Measurements from ENCODE around the gene RABGAP1.

Gene RABGAP1

DNA sequence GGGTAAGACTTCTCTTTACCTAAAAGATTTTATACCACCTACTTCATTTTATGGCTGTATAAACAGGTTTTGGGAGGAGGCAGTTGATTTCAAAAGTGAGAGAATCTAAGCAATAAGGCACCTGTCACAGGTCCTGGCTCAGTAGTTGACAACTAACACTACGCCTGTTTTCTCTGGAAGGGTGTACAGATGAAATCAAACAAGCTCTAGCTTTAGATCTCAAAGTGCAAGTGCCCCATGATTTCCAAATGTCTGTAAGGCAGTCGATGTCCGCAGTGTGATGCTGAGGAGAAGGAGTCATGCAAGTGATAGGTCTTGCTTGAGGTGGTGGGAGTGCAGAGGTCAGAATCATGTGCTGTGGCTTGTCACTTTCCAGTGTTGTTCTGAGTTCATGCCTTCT lies 158.7 kb downstream of the RABGAP1 start:
- Histone ChIP-seq H3K4me1 (ENCODE audit: control insufficient read depth, insufficient read depth, low read length) (no peaks in the 10 kb centered on the region), H3K4me3 (ENCODE audit: low read depth, low read length) (no peak overlapping the region), H3K36me3 (ENCODE audit: control insufficient read depth in 2 of 2, insufficient read depth in 1 of 2, low read length in 2 of 2) (peaks cover 14 to 69% of the 10 kb centered on the region in 2 experiments; a peak in 2 of 3 replicates), H3K27ac (ENCODE audit: extremely low read depth, low read depth, low read length) (no peak overlapping the region), H3K9me3 (ENCODE audit: control insufficient read depth, insufficient read depth, low read depth, low read length) (no peaks in the 10 kb centered on the region)
- POLR2A ChIA-PET = no interaction called here
- no peak for TF ChIP-seq KLF8 (tag by site-specific recombination; IDR thresholded peaks at IDR 0.05)
- no peak for TF ChIP-seq ZNF398 (tag by site-specific recombination; IDR thresholded peaks at IDR 0.05)
- TF ChIP-seq ZNF768 (tag by site-specific recombination; IDR thresholded peaks at IDR 0.05) = no peak
- TF ChIP-seq, protein P1, sequence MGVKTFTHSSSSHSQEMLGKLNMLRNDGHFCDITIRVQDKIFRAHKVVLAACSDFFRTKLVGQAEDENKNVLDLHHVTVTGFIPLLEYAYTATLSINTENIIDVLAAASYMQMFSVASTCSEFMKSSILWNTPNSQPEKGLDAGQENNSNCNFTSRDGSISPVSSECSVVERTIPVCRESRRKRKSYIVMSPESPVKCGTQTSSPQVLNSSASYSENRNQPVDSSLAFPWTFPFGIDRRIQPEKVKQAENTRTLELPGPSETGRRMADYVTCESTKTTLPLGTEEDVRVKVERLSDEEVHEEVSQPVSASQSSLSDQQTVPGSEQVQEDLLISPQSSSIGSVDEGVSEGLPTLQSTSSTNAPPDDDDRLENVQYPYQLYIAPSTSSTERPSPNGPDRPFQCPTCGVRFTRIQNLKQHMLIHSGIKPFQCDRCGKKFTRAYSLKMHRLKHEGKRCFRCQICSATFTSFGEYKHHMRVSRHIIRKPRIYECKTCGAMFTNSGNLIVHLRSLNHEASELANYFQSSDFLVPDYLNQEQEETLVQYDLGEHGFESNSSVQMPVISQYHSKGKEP (tag by site-specific recombination; IDR thresholded peaks at IDR 0.05) = no peak
- no peak for TF ChIP-seq ZNF302 (tag by site-specific recombination; IDR thresholded peaks at IDR 0.05; ENCODE audit: low read depth)
- no peak for TF ChIP-seq MEIS1 (CRISPR knock-in tag; IDR thresholded peaks at IDR 0.05; ENCODE audit: borderline replicate concordance)
- CTCF ChIA-PET = interaction anchor here (0.7 kb wide), 1 partner anchor 176 kb away, joined by 4 read pairs; no protein-coding TSS in a partner anchor

GRCh38 chr9:123102375-123103113 lies 161.7 kb downstream of the RABGAP1 start:
- H3K9me3 ChIP-seq (ENCODE audit: control insufficient read depth, insufficient read depth, low read depth, low read length) = no peaks in the 10 kb centered on the region
- ChIA-PET POLR2A (no interaction called here), CTCF (interaction anchor here (0.7 to 2.1 kb wide), 15 partner anchors 10 to 259 kb away, joined by 3 to 13 read pairs (median 5); no protein-coding TSS in a partner anchor)
- no peak overlapping the region for H3K27ac ChIP-seq (ENCODE audit: extremely low read depth, low read depth, low read length)
- H3K4me1 ChIP-seq (ENCODE audit: control insufficient read depth, insufficient read depth, low read length) = no peaks in the 10 kb centered on the region
- H3K36me3 ChIP-seq (ENCODE audit: control insufficient read depth in 2 of 2, insufficient read depth in 1 of 2, low read length in 2 of 2) = peaks cover 3 to 82% of the 10 kb centered on the region in 2 experiments; a peak in 1 of 3 replicates
- no peak overlapping the region for H3K4me3 ChIP-seq (ENCODE audit: low read depth, low read length)
- TF ChIP-seq, protein P2, sequence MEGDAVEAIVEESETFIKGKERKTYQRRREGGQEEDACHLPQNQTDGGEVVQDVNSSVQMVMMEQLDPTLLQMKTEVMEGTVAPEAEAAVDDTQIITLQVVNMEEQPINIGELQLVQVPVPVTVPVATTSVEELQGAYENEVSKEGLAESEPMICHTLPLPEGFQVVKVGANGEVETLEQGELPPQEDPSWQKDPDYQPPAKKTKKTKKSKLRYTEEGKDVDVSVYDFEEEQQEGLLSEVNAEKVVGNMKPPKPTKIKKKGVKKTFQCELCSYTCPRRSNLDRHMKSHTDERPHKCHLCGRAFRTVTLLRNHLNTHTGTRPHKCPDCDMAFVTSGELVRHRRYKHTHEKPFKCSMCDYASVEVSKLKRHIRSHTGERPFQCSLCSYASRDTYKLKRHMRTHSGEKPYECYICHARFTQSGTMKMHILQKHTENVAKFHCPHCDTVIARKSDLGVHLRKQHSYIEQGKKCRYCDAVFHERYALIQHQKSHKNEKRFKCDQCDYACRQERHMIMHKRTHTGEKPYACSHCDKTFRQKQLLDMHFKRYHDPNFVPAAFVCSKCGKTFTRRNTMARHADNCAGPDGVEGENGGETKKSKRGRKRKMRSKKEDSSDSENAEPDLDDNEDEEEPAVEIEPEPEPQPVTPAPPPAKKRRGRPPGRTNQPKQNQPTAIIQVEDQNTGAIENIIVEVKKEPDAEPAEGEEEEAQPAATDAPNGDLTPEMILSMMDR (tag by site-specific recombination; IDR thresholded peaks at IDR 0.05) = 0 out of 2 replicates have a peak, but pooled peaks have one; percentile 18
- TF ChIP-seq ZNF654 (tag by site-specific recombination; IDR thresholded peaks at IDR 0.05; ENCODE audit: low read depth) (peak; percentile 10; the same call in 1 of the 2 replicates), KLF7 (tag by site-specific recombination; IDR thresholded peaks at IDR 0.05; ENCODE audit: borderline replicate concordance) (no peak), ZNF157 (tag by site-specific recombination; IDR thresholded peaks at IDR 0.05) (no peak)
- TF ChIP-seq, protein P3, sequence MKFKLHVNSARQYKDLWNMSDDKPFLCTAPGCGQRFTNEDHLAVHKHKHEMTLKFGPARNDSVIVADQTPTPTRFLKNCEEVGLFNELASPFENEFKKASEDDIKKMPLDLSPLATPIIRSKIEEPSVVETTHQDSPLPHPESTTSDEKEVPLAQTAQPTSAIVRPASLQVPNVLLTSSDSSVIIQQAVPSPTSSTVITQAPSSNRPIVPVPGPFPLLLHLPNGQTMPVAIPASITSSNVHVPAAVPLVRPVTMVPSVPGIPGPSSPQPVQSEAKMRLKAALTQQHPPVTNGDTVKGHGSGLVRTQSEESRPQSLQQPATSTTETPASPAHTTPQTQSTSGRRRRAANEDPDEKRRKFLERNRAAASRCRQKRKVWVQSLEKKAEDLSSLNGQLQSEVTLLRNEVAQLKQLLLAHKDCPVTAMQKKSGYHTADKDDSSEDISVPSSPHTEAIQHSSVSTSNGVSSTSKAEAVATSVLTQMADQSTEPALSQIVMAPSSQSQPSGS (tag by site-specific recombination; IDR thresholded peaks at IDR 0.05; ENCODE audit: low read depth) = peak; percentile 58; the same call in 1 of the 2 replicates

DNA sequence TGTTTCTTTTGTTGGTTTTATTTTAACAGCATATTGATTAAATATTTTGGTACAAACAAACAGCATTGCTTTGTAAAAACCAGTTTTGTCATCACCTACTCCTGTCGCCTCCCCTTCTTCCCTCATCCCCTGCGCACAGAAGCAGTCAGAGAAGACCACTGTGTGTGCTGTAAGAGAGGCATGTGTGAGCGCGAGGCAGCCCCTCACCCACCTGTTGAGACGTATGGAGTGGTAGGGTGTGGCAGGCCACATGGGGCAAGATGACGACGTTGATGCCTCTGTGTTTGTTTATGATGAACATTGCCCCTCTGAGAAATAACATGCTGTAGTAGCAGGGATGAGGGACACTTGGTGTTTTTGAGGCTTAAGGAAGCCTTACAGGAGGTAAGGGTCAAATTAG lies 164.0 kb downstream of the RABGAP1 start:
- CTCF ChIA-PET = interaction anchor here (0.6 to 2.0 kb wide), 6 partner anchors 12 to 245 kb away, joined by 3 to 12 read pairs (median 4); no protein-coding TSS in a partner anchor
- Histone ChIP-seq H3K27ac (ENCODE audit: extremely low read depth, low read depth, low read length) (no peak overlapping the region), H3K4me1 (ENCODE audit: control insufficient read depth, insufficient read depth, low read length) (no peaks in the 10 kb centered on the region), H3K4me3 (ENCODE audit: low read depth, low read length) (no peak overlapping the region), H3K36me3 (ENCODE audit: control insufficient read depth in 2 of 2, insufficient read depth in 1 of 2, low read length in 2 of 2) (peaks cover 0 to 82% of the 10 kb centered on the region in 2 experiments; a peak in 1 of 3 replicates), H3K9me3 (ENCODE audit: control insufficient read depth, insufficient read depth, low read depth, low read length) (no peaks in the 10 kb centered on the region)
- POLR2A ChIA-PET = no interaction called here
- TF ChIP-seq ZNF791 (tag by site-specific recombination; IDR thresholded peaks at IDR 0.05) (no peak), SCRT1 (tag by site-specific recombination; IDR thresholded peaks at IDR 0.05; ENCODE audit: borderline replicate concordance) (0 out of 2 replicates have a peak, but pooled peaks have one; percentile 55), ZBTB10 (tag by site-specific recombination; IDR thresholded peaks at IDR 0.05) (no peak), SCRT2 (tag by site-specific recombination; IDR thresholded peaks at IDR 0.05) (peak; percentile 83), ZNF341 (tag by site-specific recombination; IDR thresholded peaks at IDR 0.05; ENCODE audit: low read depth) (no peak)

All from HEK293 (cell line).